ENCODE results near the gene ATG9A. TPM values are rescaled to one million over a fixed set of nuclear protein-coding genes. Genes with fewer than 3 reads are reported as not detected.

ATG9A gene
- total and polyA plus RNA-seq, 4 donors = 22.5 to 49.1 (median 42.6) TPM

- Histone ChIP-seq H3K9ac (ENCODE audit: insufficient read depth in 1 of 2, low read length in 2 of 2) (no peak overlapping the region), H3K9me3 (ENCODE audit: control insufficient read depth in 4 of 4, insufficient read depth in 3 of 4, low read length in 3 of 4) (no peaks in the 10 kb centered on the region), H3K4me3 (no peak overlapping the region), H3K27ac (ENCODE audit: low read depth in 1 of 2, low read length in 1 of 2) (no peak overlapping the region), H3K27me3 (ENCODE audit: control insufficient read depth in 3 of 3, insufficient read depth in 3 of 3, low read length in 2 of 3) (no peaks in the 10 kb centered on the region), H3K36me3 (ENCODE audit: control insufficient read depth in 4 of 4, insufficient read depth in 4 of 4, low read length in 4 of 4) (no peaks in the 10 kb centered on the region), H3K4me1 (ENCODE audit: control insufficient read depth in 5 of 5, insufficient read depth in 5 of 5, low read length in 5 of 5) (no peaks in the 10 kb centered on the region)
- DNase-seq = no peak
- no peak for ATAC-seq (ENCODE audit: insufficient read depth, low FRiP score)
- TF ChIP-seq, protein P1, sequence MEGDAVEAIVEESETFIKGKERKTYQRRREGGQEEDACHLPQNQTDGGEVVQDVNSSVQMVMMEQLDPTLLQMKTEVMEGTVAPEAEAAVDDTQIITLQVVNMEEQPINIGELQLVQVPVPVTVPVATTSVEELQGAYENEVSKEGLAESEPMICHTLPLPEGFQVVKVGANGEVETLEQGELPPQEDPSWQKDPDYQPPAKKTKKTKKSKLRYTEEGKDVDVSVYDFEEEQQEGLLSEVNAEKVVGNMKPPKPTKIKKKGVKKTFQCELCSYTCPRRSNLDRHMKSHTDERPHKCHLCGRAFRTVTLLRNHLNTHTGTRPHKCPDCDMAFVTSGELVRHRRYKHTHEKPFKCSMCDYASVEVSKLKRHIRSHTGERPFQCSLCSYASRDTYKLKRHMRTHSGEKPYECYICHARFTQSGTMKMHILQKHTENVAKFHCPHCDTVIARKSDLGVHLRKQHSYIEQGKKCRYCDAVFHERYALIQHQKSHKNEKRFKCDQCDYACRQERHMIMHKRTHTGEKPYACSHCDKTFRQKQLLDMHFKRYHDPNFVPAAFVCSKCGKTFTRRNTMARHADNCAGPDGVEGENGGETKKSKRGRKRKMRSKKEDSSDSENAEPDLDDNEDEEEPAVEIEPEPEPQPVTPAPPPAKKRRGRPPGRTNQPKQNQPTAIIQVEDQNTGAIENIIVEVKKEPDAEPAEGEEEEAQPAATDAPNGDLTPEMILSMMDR (IDR thresholded peaks at IDR 0.05; ENCODE audit: control extremely low read depth, extremely low read depth) = no peak
- WGBS, 2 donors = 85 to 89% methylated on average over 12 of the region's 12 CpGs
These were observed 29.8 kb downstream of the ATG9A start for GRCh38 chr2:219199470-219200211.

DNA sequence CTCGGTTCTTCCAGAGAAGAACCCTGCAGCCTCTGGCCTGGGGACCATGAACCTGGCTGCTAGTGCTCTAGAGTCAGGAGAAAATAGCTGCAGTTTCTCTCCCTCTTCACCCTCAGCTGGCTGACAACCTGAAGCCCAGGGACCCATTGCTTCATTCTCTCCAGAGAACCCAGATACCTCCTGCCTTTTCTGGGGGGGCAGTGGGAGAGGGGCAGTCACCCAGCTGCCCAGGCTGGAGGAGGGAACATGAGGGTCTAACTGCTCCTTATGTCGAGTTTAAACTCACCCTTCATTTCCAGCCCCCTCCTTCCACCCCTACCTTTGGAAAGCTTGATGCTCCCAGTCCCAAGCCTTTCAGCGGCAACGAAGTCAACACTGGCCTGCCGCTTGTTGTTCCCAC lies 30.5 kb downstream of the ATG9A start:
- DNase-seq = no peak
- H3K9ac ChIP-seq (ENCODE audit: insufficient read depth in 1 of 2, low read length in 2 of 2) = no peak overlapping the region
- no peaks in the 10 kb centered on the region for H3K4me1 ChIP-seq (ENCODE audit: control insufficient read depth in 5 of 5, insufficient read depth in 5 of 5, low read length in 5 of 5)
- no peaks in the 10 kb centered on the region for H3K9me3 ChIP-seq (ENCODE audit: control insufficient read depth in 4 of 4, insufficient read depth in 3 of 4, low read length in 3 of 4)
- no peaks in the 10 kb centered on the region for H3K36me3 ChIP-seq (ENCODE audit: control insufficient read depth in 4 of 4, insufficient read depth in 4 of 4, low read length in 4 of 4)
- 78 to 87% methylated on average over 5 of the region's 5 CpGs for WGBS, 2 donors
- H3K27ac ChIP-seq (ENCODE audit: low read depth in 1 of 2, low read length in 1 of 2) = no peak overlapping the region
- TF ChIP-seq, protein P1 (IDR thresholded peaks at IDR 0.05; ENCODE audit: control extremely low read depth, extremely low read depth) = no peak
- H3K27me3 ChIP-seq (ENCODE audit: control insufficient read depth in 3 of 3, insufficient read depth in 3 of 3, low read length in 2 of 3) = no peaks in the 10 kb centered on the region
- H3K4me3 ChIP-seq = no peak overlapping the region
- ATAC-seq (ENCODE audit: insufficient read depth, low FRiP score) = no peak

- H3K9me3 ChIP-seq (ENCODE audit: control insufficient read depth in 4 of 4, insufficient read depth in 3 of 4, low read length in 3 of 4) = no peaks in the 10 kb centered on the region
- no peaks in the 10 kb centered on the region for H3K27me3 ChIP-seq (ENCODE audit: control insufficient read depth in 3 of 3, insufficient read depth in 3 of 3, low read length in 2 of 3)
- H3K4me1 ChIP-seq (ENCODE audit: control insufficient read depth in 5 of 5, insufficient read depth in 5 of 5, low read length in 5 of 5) = no peaks in the 10 kb centered on the region
- no peak for DNase-seq
- ATAC-seq (ENCODE audit: insufficient read depth, low FRiP score) = no peak
- WGBS, 2 donors = 94% methylated on average over 1 of the region's 1 CpG
- H3K27ac ChIP-seq (ENCODE audit: low read depth in 1 of 2, low read length in 1 of 2) = no peak overlapping the region
- H3K36me3 ChIP-seq (ENCODE audit: control insufficient read depth in 4 of 4, insufficient read depth in 4 of 4, low read length in 4 of 4) = no peaks in the 10 kb centered on the region
- TF ChIP-seq, protein P1 (IDR thresholded peaks at IDR 0.05; ENCODE audit: control extremely low read depth, extremely low read depth) = no peak
- H3K9ac ChIP-seq (ENCODE audit: insufficient read depth in 1 of 2, low read length in 2 of 2) = no peak overlapping the region
- no peak overlapping the region for H3K4me3 ChIP-seq
These were observed 32.0 kb downstream of the ATG9A start for GRCh38 chr2:219197388-219197787.
